ENCODE data around the gene PALS1.

DNA sequence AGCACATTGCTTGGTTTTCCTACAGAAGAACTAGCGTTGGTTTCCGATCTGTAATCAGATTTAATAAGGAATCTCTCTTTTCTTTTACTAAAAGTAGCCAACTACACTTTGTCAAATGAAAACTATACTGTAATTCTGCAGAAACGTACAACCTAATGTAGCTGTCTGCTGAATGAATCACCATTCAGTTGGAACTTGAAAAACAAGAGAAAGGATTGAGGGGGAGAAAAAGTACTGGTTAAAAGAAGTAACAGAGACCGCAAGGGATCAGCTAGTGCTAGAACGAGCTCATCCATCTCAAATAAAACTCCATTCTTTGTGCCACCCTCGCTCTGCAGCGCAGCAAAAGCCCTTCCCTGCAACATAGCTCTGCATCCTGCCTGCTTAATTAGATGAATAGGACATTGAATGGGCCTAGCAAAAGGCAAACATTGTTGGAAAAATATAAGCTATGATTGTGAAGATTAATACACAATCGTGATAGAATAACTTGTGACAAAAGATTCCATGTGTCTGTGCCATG, 49.4 kb upstream of the PALS1 start:
- TF ChIP-seq, protein P1, sequence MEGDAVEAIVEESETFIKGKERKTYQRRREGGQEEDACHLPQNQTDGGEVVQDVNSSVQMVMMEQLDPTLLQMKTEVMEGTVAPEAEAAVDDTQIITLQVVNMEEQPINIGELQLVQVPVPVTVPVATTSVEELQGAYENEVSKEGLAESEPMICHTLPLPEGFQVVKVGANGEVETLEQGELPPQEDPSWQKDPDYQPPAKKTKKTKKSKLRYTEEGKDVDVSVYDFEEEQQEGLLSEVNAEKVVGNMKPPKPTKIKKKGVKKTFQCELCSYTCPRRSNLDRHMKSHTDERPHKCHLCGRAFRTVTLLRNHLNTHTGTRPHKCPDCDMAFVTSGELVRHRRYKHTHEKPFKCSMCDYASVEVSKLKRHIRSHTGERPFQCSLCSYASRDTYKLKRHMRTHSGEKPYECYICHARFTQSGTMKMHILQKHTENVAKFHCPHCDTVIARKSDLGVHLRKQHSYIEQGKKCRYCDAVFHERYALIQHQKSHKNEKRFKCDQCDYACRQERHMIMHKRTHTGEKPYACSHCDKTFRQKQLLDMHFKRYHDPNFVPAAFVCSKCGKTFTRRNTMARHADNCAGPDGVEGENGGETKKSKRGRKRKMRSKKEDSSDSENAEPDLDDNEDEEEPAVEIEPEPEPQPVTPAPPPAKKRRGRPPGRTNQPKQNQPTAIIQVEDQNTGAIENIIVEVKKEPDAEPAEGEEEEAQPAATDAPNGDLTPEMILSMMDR (IDR thresholded peaks at IDR 0.05; ENCODE audit: low read depth, low read length): no peak
- TF ChIP-seq POLR2A (IDR thresholded peaks at IDR 0.05; ENCODE audit: extremely low read depth, insufficient read length) (no peak), MYC (IDR thresholded peaks at IDR 0.05; ENCODE audit: low read depth, low read length) (no peak)
- TF ChIP-seq, protein P2, sequence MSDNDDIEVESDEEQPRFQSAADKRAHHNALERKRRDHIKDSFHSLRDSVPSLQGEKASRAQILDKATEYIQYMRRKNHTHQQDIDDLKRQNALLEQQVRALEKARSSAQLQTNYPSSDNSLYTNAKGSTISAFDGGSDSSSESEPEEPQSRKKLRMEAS (IDR thresholded peaks at IDR 0.05; ENCODE audit: low read depth, low read length): no peak

Measured in NB4 (cell line).